HCT116 (cell line): ENCODE results near the gene MPZL2. TPM values are rescaled to one million over a fixed set of nuclear protein-coding genes. Genes with fewer than 3 reads are reported as not detected.

Experiments used
- ATAC-seq: fragments of 200-7000 bp; cut with Tn5 transposase; 2 replicates; pipeline ENCODE4 v1.9.1; 2020; ENCODE audit warnings: mild to moderate bottlenecking, moderate library complexity
- BruUV-seq: library from RNA; stranded (reverse); fragments of 400-500 nt; replicated peaks from 2 replicates; lab custom pipeline; 2021; lab: Mats Ljungman, UMichigan
- CTCF ChIA-PET: fragments of 300-600 bp; sonication (Branson Sonifier 250); formaldehyde crosslinking; loops from one replicate; lab custom pipeline; 2021; ENCODE audit warnings: antibody characterized with exemption; lab: Charles Lee
- POLR2A ChIA-PET: fragments of 300-600, 350-600 bp; sonication (Branson Sonifier 250); formaldehyde crosslinking; loops from one replicate; lab custom pipeline; 2021; ENCODE audit warnings: antibody characterized with exemption; lab: Charles Lee
- RAD21 ChIA-PET, 2 experiments: fragments of 300-600 bp; sonication (Branson Sonifier 250); formaldehyde crosslinking; loops; one replicate each; lab custom pipeline; 2023; ENCODE audit warnings: low total read pairs in 2 of 2; ENCODE audit not compliant: uncharacterized antibody in 2 of 2, unreplicated experiment in 2 of 2, low non-redundant PET in 1 of 2; lab: Charles Lee
- DNase-seq: peaks from one replicate; pipeline ENCODE4 v3.0.0-alpha.2; 2010; ENCODE audit warnings: low read depth, low spot score
- H2AFZ ChIP-seq: fragments of 200-600 bp; shearing (Covaris generic), sonication (generic); 2 replicates; pipeline ENCODE4 v1.6.1; 2017; ENCODE audit warnings: low read depth, mixed run types, mixed read lengths, antibody characterized with exemption, low read length; ENCODE audit not compliant: poor library complexity, severe bottlenecking
- H3K27ac ChIP-seq: 2 replicates; pipeline ENCODE4 v1.5.1; 2012; ENCODE audit warnings: low read depth, low read length
- H3K27me3 ChIP-seq: fragments of 200-600 bp; sonication (generic); 2 replicates; pipeline ENCODE4 v1.6.1; 2016; ENCODE audit warnings: mixed run types, low read length, mixed read lengths; ENCODE audit not compliant: insufficient read depth
- H3K36me3 ChIP-seq, 2 experiments: fragments of 200-500 bp in 1 of 2; fragments of 200-600 bp in 1 of 2; sonication (Bioruptor generic) in 1 of 2; sonication (generic) in 1 of 2; 2 replicates each; pipeline versions ENCODE4 v1.5.1 to v1.6.1; 2014 to 2016; ENCODE audit warnings: low read length in 2 of 2, inconsistent platforms in 1 of 2, mixed read lengths in 1 of 2, mixed run types in 1 of 2; ENCODE audit not compliant: insufficient read depth in 2 of 2, control insufficient read depth in 1 of 2
- H3K4me1 ChIP-seq, 2 experiments: fragments of 200-600 bp in 1 of 2; sonication (generic) in 1 of 2; 2 replicates each; pipeline versions ENCODE4 v1.5.1 to v1.6.1; 2012 to 2017; ENCODE audit warnings: low read length in 2 of 2, inconsistent platforms in 1 of 2, mild to moderate bottlenecking in 1 of 2, mixed read lengths in 1 of 2, mixed run types in 1 of 2, moderate library complexity in 1 of 2; ENCODE audit not compliant: insufficient read depth in 2 of 2, control insufficient read depth in 1 of 2
- H3K4me2 ChIP-seq: fragments of 200-600 bp; sonication (generic); 2 replicates; pipeline ENCODE4 v1.6.1; 2017; ENCODE audit warnings: mixed run types, low read length, mixed read lengths
- H3K4me3 ChIP-seq, 2 experiments: fragments of 200-600 bp in 1 of 2; sonication (generic) in 1 of 2; replicated peaks in 1 of 2; 2 replicates each; pipeline ENCODE4 v1.5.1; 2011 to 2016; ENCODE audit warnings: low read length in 2 of 2, control low read depth in 1 of 2, low read depth in 1 of 2, mild to moderate bottlenecking in 1 of 2, mixed read lengths in 1 of 2, mixed run types in 1 of 2
- H3K79me2 ChIP-seq: fragments of 200-600 bp; sonication (generic); 2 replicates; pipeline ENCODE4 v1.6.1; 2017; ENCODE audit warnings: mild to moderate bottlenecking, mixed run types, low read length, moderate library complexity, mixed read lengths; ENCODE audit not compliant: insufficient read depth
- H3K9ac ChIP-seq: fragments of 200-600 bp; sonication (generic); 2 replicates; pipeline ENCODE4 v1.6.1; 2016; ENCODE audit warnings: low read length, mixed read lengths
- H3K9me2 ChIP-seq: fragments of 200-600 bp; sonication (generic), shearing (Covaris generic); 2 replicates; pipeline ENCODE4 v1.6.1; 2017; ENCODE audit warnings: mixed run types, mild to moderate bottlenecking, moderate library complexity; ENCODE audit not compliant: insufficient read depth
- H3K9me3 ChIP-seq, 2 experiments: fragments of 200-500 bp in 1 of 2; fragments of 200-600 bp in 1 of 2; sonication (Bioruptor generic) in 1 of 2; sonication (generic) in 1 of 2; 2 replicates each; pipeline ENCODE4 v1.6.1; 2014 to 2017; ENCODE audit warnings: low read length in 2 of 2, mixed read lengths in 2 of 2, inconsistent platforms in 1 of 2, low read depth in 1 of 2, mild to moderate bottlenecking in 1 of 2, mixed run types in 1 of 2, moderate library complexity in 1 of 2; ENCODE audit not compliant: control insufficient read depth in 1 of 2, insufficient read depth in 1 of 2
- H4K20me1 ChIP-seq: fragments of 200-600 bp; sonication (generic), shearing (Covaris generic); 2 replicates; pipeline ENCODE4 v1.6.1; 2017; ENCODE audit warnings: mixed run types, mild to moderate bottlenecking, moderate library complexity; ENCODE audit not compliant: insufficient read depth
- ATF3 ChIP-seq: IDR thresholded peaks from 2 replicates; pipeline ENCODE4 v1.6.1; 2012
- CBX3 ChIP-seq: IDR thresholded peaks from 2 replicates; pipeline ENCODE4 v1.6.1; 2012; ENCODE audit warnings: low read depth
- CEBPB ChIP-seq: IDR thresholded peaks from 2 replicates; pipeline ENCODE4 v1.6.1; 2012; ENCODE audit warnings: low read depth
- CTCF ChIP-seq, 3 experiments: fragments of 200-600 bp in 1 of 3; sonication (generic) in 1 of 3; IDR thresholded peaks in 2 of 3; conservative IDR thresholded peaks in 1 of 3; 2 replicates each; pipeline ENCODE4 v1.5.1; 2012 to 2017; ENCODE audit warnings: low read depth in 2 of 3, low read length in 2 of 3, antibody characterized with exemption in 1 of 3, borderline replicate concordance in 1 of 3, control low read depth in 1 of 3, mild to moderate bottlenecking in 1 of 3, mixed read lengths in 1 of 3, mixed run types in 1 of 3, moderate library complexity in 1 of 3; ENCODE audit not compliant: insufficient read depth in 1 of 3
- ELF1 ChIP-seq: IDR thresholded peaks from 2 replicates; pipeline ENCODE4 v1.6.1; 2012; ENCODE audit warnings: low read depth, borderline replicate concordance
- EZH2phosphoT487 ChIP-seq: fragments of 200-600 bp; IDR thresholded peaks from 2 replicates; pipeline ENCODE4 v1.6.1; 2018; ENCODE audit warnings: antibody characterized with exemption, borderline replicate concordance
- FOSL1 ChIP-seq: IDR thresholded peaks from 2 replicates; pipeline ENCODE4 v1.6.1; 2012; ENCODE audit warnings: low read depth
- POLR2A ChIP-seq: IDR thresholded peaks from 2 replicates; pipeline ENCODE4 v1.7.0; 2011; ENCODE audit warnings: borderline replicate concordance; ENCODE audit not compliant: insufficient read depth, insufficient read length; ENCODE audit errors: extremely low read depth
- POLR2AphosphoS5 ChIP-seq: IDR thresholded peaks from 2 replicates; pipeline ENCODE4 v1.6.1; 2011; ENCODE audit warnings: mild to moderate bottlenecking, low read depth, low read length, moderate library complexity
- RAD21 ChIP-seq: IDR thresholded peaks from 2 replicates; pipeline ENCODE4 v1.6.1; 2012; ENCODE audit warnings: low read depth, mild to moderate bottlenecking
- SP1 ChIP-seq: IDR thresholded peaks from 2 replicates; pipeline ENCODE4 v1.6.1; 2012; ENCODE audit warnings: low read depth
- SRF ChIP-seq: IDR thresholded peaks from 2 replicates; pipeline ENCODE4 v1.6.1; 2012; ENCODE audit warnings: low read depth
- TCF7L2 ChIP-seq: IDR thresholded peaks from 2 replicates; pipeline ENCODE4 v1.7.0; 2011; ENCODE audit warnings: borderline replicate concordance, inconsistent platforms; ENCODE audit not compliant: insufficient read depth, insufficient read length; ENCODE audit errors: extremely low read depth
- ZFX ChIP-seq: fragments of 450-650 bp; IDR thresholded peaks from 2 replicates; pipeline ENCODE4 v1.6.1; 2017
- ZNF274 ChIP-seq: fragments of 200-500 bp; sonication (Bioruptor generic); IDR thresholded peaks from 2 replicates; pipeline ENCODE4 v1.6.1; 2014; ENCODE audit warnings: mild to moderate bottlenecking, low read depth, low read length, inconsistent platforms
- intact Hi-C: fragments of 100-400 bp; cut with micrococcal nuclease; formaldehyde crosslinking; loops from 2 replicates; pipeline ENCODE4 v1.10.0; 2022
- total RNA-seq: library from RNA; stranded (reverse); gene quantifications from one replicate; pipeline ENCODE4 v1.2.1, GENCODE V29; 2021; ENCODE audit not compliant: unreplicated experiment

MPZL2 gene
- total RNA-seq, 1 experiment from 2014 or later, result 16.8 TPM

GRCh38 chr11:118275176-118275575, 11.1 kb upstream of the MPZL2 start (continued):
- TF ChIP-seq CTCF (IDR thresholded peaks at IDR 0.05 in 2 of 3, conservative IDR thresholded peaks at IDR 0.05 in 1 of 3; ENCODE audit: borderline replicate concordance in 1 of 3, insufficient read depth in 1 of 3, low read depth in 2 of 3, low read length in 2 of 3), result no peak

GRCh38 chr11:118274186-118274585, 10.1 kb upstream of the MPZL2 start:
- no peak for ATAC-seq
- H4K20me1 ChIP-seq, result no peaks in the 10 kb centered on the region
- no peaks in the 10 kb centered on the region for H3K36me3 ChIP-seq
- CTCF ChIA-PET, result no interaction called here
- H2AFZ ChIP-seq, result no peak overlapping the region
- H3K4me2 ChIP-seq, result no peak overlapping the region
- no peaks in the 10 kb centered on the region for H3K79me2 ChIP-seq
- no peak overlapping the region for H3K9ac ChIP-seq
- no peak for DNase-seq
- RAD21 ChIA-PET, result no interaction called here
- no peak overlapping the region for H3K4me3 ChIP-seq
- POLR2A ChIA-PET, result no interaction called here
- H3K27me3 ChIP-seq, result no peaks in the 10 kb centered on the region
- intact Hi-C loops, result no loop called here
- H3K27ac ChIP-seq, result no peak overlapping the region
- H3K9me3 ChIP-seq, result no peaks in the 10 kb centered on the region
- BruUV-seq, result no TSS peak
- H3K4me1 ChIP-seq, result peaks cover 3 to 22% of the 10 kb centered on the region in 2 experiments; a peak in 3 of 4 replicates
- H3K9me2 ChIP-seq, result no peaks in the 10 kb centered on the region
- TF ChIP-seq RAD21, result no peak
- no peak for TF ChIP-seq POLR2A
- no peak for TF ChIP-seq ELF1
- TF ChIP-seq EZH2phosphoT487, result no peak
- no peak for TF ChIP-seq SP1
- TF ChIP-seq, all 23 proteins: peak for 0

DNA sequence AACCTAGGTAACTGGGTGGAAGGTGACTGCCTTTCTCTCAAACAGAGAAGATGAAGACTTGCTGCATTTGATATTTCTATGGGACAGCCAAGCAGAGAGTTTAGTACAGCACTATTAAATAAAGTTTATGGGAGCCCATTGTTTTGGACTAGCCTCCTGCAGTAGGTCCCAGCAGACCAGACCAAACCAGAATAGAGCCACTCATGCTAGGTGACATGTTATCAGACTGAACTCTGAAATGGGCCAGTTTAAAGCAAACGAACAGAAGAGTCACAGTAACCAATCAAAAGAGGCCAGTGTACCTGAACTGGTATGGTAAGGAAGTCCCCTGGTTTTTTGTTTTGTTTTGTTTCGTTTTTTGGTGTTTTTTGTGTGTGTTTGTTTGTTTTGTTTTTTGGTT, 7.9 kb upstream of the MPZL2 start:
- Histone ChIP-seq H3K9me2 (no peaks in the 10 kb centered on the region), H3K4me2 (no peak overlapping the region), H3K36me3 (no peaks in the 10 kb centered on the region), H4K20me1 (no peaks in the 10 kb centered on the region), H3K27me3 (no peaks in the 10 kb centered on the region), H2AFZ (no peak overlapping the region), H3K4me3 (no peak overlapping the region), H3K9me3 (no peaks in the 10 kb centered on the region), H3K4me1 (peaks cover 0 to 9% of the 10 kb centered on the region in 2 experiments; a peak in 3 of 4 replicates), H3K79me2 (no peaks in the 10 kb centered on the region), H3K27ac (no peak overlapping the region), H3K9ac (no peak overlapping the region)
- RAD21 ChIA-PET, result no interaction called here
- no peak for ATAC-seq
- POLR2A ChIA-PET, result no interaction called here
- intact Hi-C loops, result no loop called here
- no TSS peak for BruUV-seq
- DNase-seq, result no peak
- TF ChIP-seq TCF7L2 (no peak), CTCF (IDR thresholded peaks at IDR 0.05 in 2 of 3, conservative IDR thresholded peaks at IDR 0.05 in 1 of 3; ENCODE audit: borderline replicate concordance in 1 of 3, insufficient read depth in 1 of 3, low read depth in 2 of 3, low read length in 2 of 3) (no peak), CEBPB (no peak), ATF3 (no peak), ELF1 (no peak), POLR2AphosphoS5 (no peak), FOSL1 (no peak), ZNF274 (no peak), ZFX (no peak), SP1 (no peak), SRF (no peak), CBX3 (no peak)
- CTCF ChIA-PET, result no interaction called here
